ENCODE measurements around the gene PTMS. TPM values are rescaled to one million over a fixed set of nuclear protein-coding genes. Genes with fewer than 3 reads are reported as not detected.

PTMS gene
- total and polyA plus RNA-seq, 10 of the 15 experiments (the other 5 are each of a cell fraction or from before 2014, with no cell fraction given): 2.1 to 127 (median 29.8) TPM

DNA sequence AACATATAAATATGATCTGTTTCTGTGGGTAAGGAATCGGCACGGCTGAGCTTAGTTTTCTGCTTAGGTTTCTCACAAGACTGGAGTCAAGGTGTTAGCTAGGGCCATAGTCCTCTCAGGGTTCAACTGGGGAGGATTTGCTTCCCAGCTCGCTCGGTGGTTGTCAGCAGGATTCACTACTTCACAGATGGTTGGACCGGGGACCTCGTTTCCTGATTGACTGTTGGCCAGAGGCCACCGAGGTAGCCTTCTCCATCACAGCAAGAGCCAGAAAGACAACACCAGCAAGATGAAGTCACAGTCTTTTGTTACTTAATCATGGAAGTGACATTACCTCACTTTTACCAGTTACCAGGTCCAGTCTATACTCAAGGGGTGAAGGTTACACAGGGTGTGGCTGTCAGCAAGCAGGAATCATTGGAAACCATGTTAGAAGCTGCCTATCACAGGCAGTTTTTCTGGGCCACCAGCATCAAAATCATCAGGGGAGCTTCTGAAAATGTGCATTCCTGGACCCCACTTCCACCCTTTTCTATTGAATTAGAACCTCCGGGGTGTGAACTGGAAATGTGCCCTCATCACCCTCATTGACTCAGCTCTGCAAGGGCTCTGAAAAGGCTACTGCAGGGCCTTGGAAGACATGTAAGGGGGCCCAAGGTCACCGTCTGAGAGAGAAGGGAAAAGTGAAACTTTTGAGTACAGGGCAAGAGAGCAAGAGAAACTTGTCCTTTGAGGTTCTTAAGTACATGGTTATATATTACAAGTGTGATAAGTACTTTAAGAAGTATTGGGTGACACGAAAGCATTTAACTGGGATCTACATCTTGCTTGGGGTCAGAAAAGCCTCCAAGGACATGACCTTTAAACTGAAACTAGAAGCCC, 31.4 kb upstream of the PTMS start:
- 91% methylated on average over 10 of the region's 10 CpGs for WGBS (ENCODE audit: insufficient coverage, insufficient replicate concordance, low lambda C conversion rate, missing lambda C conversion rate)
- POLR2A ChIA-PET: interaction anchor here (0.6 to 2.1 kb wide), 3 partner anchors 18 to 179 kb away, joined by 3 to 6 read pairs (median 4); partner anchors contain the start of gene MLF2

More for the DNA sequence above, 31.4 kb upstream of the PTMS start:
- Histone ChIP-seq H2AFZ (ENCODE audit: control insufficient read depth, low read depth, low read length) (no peak overlapping the region), H3K9ac (ENCODE audit: control insufficient read depth, insufficient read depth, low read length) (no peak overlapping the region), H3K27ac (ENCODE audit: control insufficient read depth, insufficient read depth) (no peak overlapping the region), H3K79me2 (ENCODE audit: control insufficient read depth, insufficient read depth, low read length) (no peaks in the 10 kb centered on the region), H4K20me1 (ENCODE audit: control insufficient read depth, insufficient read depth) (no peaks in the 10 kb centered on the region), H3K4me3 (no peak overlapping the region), H3K27me3 (replicated peaks in 1 of 2; ENCODE audit: control insufficient read depth in 2 of 2, insufficient read depth in 2 of 2, low read length in 1 of 2) (no peaks in the 10 kb centered on the region), H3K36me3 (ENCODE audit: control insufficient read depth in 2 of 2, insufficient read depth in 2 of 2, low read length in 1 of 2) (peaks cover 2 to 3% of the 10 kb centered on the region in 2 experiments; a peak in 3 of 4 replicates), H3K9me3 (replicated peaks; ENCODE audit: control insufficient read depth, insufficient read depth, low read length) (no peaks in the 10 kb centered on the region), H3K4me2 (ENCODE audit: control insufficient read depth, insufficient read depth) (no peak overlapping the region), H3K4me1 (ENCODE audit: control insufficient read depth, insufficient read depth, low read length) (peaks cover 5% of the 10 kb centered on the region; the same call in 1 of the 2 replicates)
- RAD21 ChIA-PET (ENCODE audit: unreplicated experiment): interaction anchor here (1.2 to 2.1 kb wide), 2 partner anchors 18 to 32 kb away, joined by 4 to 7 read pairs; partner anchors contain the start of genes MLF2 and PTMS
- CTCF ChIA-PET: interaction anchor here (0.8 to 4.7 kb wide), 3 partner anchors 11 to 100 kb away, joined by 3 to 23 read pairs (median 11); partner anchors contain the start of gene COPS7A
- FAIRE-seq: no peak
- no peak for DNase-seq (ENCODE audit: low read depth, low spot score)
- no TSS peak for BruUV-seq (replicated peaks)
- ATAC-seq: no peak
- TF ChIP-seq CHD2 (IDR thresholded peaks at IDR 0.05; ENCODE audit: borderline replicate concordance, low read depth, low read length): no peak
- no peak for TF ChIP-seq HDGF (IDR thresholded peaks at IDR 0.05)
- TF ChIP-seq SPI1 (IDR thresholded peaks at IDR 0.05; ENCODE audit: borderline replicate concordance, insufficient read depth, low read depth, low read length): no peak
- intact Hi-C loops (cut with micrococcal nuclease; ENCODE audit: unreplicated experiment): loop anchor here (5.0 kb wide), 2 partner anchors 43 to 93 kb away; partner anchors contain the start of gene P3H3
- SMC1A ChIA-PET (ENCODE audit: uncharacterized antibody, unreplicated experiment): interaction anchor here (0.5 to 1.4 kb wide), 4 partner anchors 10 to 94 kb away, joined by 3 to 5 read pairs (median 4); partner anchors contain the start of genes MLF2 and P3H3
- in situ Hi-C loops (cut with MboI): no loop called here
